Keratinocyte (primary cell): ENCODE data around the gene RUVBL2.

ENCODE experiments used
- CTCF ChIP-seq, 3 experiments: IDR thresholded peaks in 1 of 3; conservative IDR thresholded peaks in 1 of 3; optimal IDR thresholded peaks in 1 of 3; 2 replicates in 2 of 3; 3 replicates in 1 of 3; pipeline versions ENCODE3 to v1.5.1; 2011; ENCODE audit warnings: low read length in 3 of 3, mild to moderate bottlenecking in 3 of 3, moderate library complexity in 2 of 3, control low read depth in 1 of 3, inconsistent platforms in 1 of 3; ENCODE audit not compliant: insufficient read depth in 2 of 3; ENCODE audit errors: extremely low read depth in 1 of 3
- EZH2 ChIP-seq: IDR thresholded peaks from one replicate; pipeline ENCODE4 v1.6.1; 2012; ENCODE audit warnings: inconsistent platforms, mild to moderate bottlenecking, low read length, moderate library complexity

- TF ChIP-seq CTCF (optimal IDR thresholded peaks at IDR 0.05 in 1 of 3, IDR thresholded peaks at IDR 0.05 in 1 of 3, conservative IDR thresholded peaks at IDR 0.05 in 1 of 3; ENCODE audit: extremely low read depth in 1 of 3, insufficient read depth in 2 of 3, low read length in 3 of 3) (no peak), EZH2 (no peak)
These were observed 24.9 kb upstream of the RUVBL2 start for GRCh38 chr19:48968813-48969218.
